ENCODE results near the gene CDKL2. TPM values are rescaled to one million over a fixed set of nuclear protein-coding genes. Genes with fewer than 3 reads are reported as not detected.
"Not testable (repeated sequence)": the region's sequence is repeated elsewhere in the genome, so short reads cannot be mapped to it uniquely, and the experiment has no call there.

Gene CDKL2
- total RNA-seq, 2 experiments from 2014 or later, result 0.22 to 0.45 TPM

- DNase-seq; H3K27ac Mint-ChIP-seq; H3K4me3 Mint-ChIP-seq; POLR2A ChIA-PET; H3K4me1 Mint-ChIP-seq; H3K27me3 Mint-ChIP-seq; ATAC-seq (ENCODE audit: low read depth): not testable (repeated sequence)
- H3K9me3 Mint-ChIP-seq, result peaks cover 20% of the 10 kb centered on the region
- H3K36me3 Mint-ChIP-seq, result peaks cover 43% of the 10 kb centered on the region
Measured at GRCh38 chr4:75533339-75533887, 96.9 kb downstream of the CDKL2 start.

- POLR2A ChIA-PET, result interaction anchor here (0.6 kb wide), 1 partner anchor 30 kb away, joined by 3 read pairs; no protein-coding TSS in a partner anchor
Measured at GRCh38 chr4:75531536-75532143, 98.7 kb downstream of the CDKL2 start.

DNA sequence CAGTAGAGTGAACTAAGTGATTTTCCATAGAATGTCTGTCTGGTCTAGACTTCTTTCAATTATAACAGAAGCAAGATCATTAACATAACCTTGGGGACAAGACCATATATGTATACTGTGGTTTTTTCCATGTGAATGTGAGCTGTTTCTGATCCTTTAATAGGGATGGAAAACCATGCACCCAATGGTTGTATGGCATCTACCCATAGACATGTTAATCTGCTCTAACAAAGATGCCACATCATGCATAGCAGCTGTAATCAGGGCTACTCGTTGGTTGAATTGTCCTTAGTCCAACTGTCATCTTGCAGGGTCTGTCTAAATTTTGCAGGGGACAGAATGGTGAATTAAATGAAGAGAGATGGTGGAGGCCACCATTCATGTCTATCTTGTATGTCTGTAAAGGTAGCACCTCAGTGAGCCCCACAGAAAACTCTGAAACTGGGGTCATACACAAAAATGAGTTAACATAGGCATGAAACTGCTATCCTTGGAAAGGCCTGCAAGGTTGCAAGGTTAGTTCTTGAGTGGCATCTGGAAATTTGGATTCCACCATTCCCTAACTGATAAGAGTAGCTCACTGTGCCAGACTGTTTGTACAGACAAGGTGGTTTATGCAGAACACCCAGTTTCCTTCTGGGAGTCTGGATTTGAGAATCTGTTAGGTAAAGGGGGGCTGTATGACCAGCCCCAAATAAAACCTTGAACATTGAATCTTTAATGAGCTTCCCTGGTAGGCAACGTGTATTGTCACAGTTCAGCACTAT, 99.6 kb downstream of the CDKL2 start:
- DNase-seq, result no peak
- Mint-ChIP-seq H3K9me3 (peaks cover 20% of the 10 kb centered on the region), H3K36me3 (peaks cover 51% of the 10 kb centered on the region), H3K4me3 (no peak overlapping the region), H3K27me3 (no peaks in the 10 kb centered on the region), H3K27ac (no peak overlapping the region), H3K4me1 (no peaks in the 10 kb centered on the region)
- ATAC-seq (ENCODE audit: low read depth), result no peak
- POLR2A ChIA-PET, result no interaction called here

More at GRCh38 chr4:75531536-75532143, 98.7 kb downstream of the CDKL2 start:
- not testable (repeated sequence) for H3K27me3 Mint-ChIP-seq; DNase-seq; H3K4me3 Mint-ChIP-seq; H3K4me1 Mint-ChIP-seq; ATAC-seq (ENCODE audit: low read depth); H3K27ac Mint-ChIP-seq
- Mint-ChIP-seq H3K9me3 (peaks cover 20% of the 10 kb centered on the region), H3K36me3 (peaks cover 47% of the 10 kb centered on the region)

Other genes starting within 250 kb of the CDKL2 start
- 10 to 100 TPM; 27.4 to 29.2 TPM for gene RCHY1, start 116.1 kb downstream of the CDKL2 start, total RNA-seq
- gene THAP6, start 116.1 kb downstream of the CDKL2 start, total RNA-seq, result 10 to 100 TPM; 22.4 to 25.1 TPM
- under 1 TPM in 1 of 2 experiments, not detected in 1; 0.31 TPM for gene ODAPH, start 74.5 kb downstream of the CDKL2 start, total RNA-seq
- 100 to 1,000 TPM; 165 to 179 TPM for gene G3BP2, start 42.9 kb upstream of the CDKL2 start, total RNA-seq
- 10 to 100 TPM; 32.3 to 34.6 TPM for gene USO1, start 94.0 kb upstream of the CDKL2 start, total RNA-seq